IMR-90 (cell line): ENCODE results near the gene DHRS4. TPM values are rescaled to one million over a fixed set of nuclear protein-coding genes. Genes with fewer than 3 reads are reported as not detected.

Experiments
- ATAC-seq: fragments of 200-7000 bp; cut with Tn5 transposase; 2 replicates; pipeline ENCODE4 v1.9.1; 2020; ENCODE audit warnings: low read depth, mild to moderate bottlenecking, moderate library complexity
- BruUV-seq: library from RNA; stranded (reverse); fragments of 400-500 nt; replicated peaks from 2 replicates; lab custom pipeline; 2021; lab: Mats Ljungman, UMichigan
- CTCF ChIA-PET: fragments of 300-600 bp; formaldehyde crosslinking; extraction: SDS; loops from one replicate; lab custom pipeline; 2021; ENCODE audit warnings: antibody characterized with exemption; lab: Yijun Ruan, JAX
- POLR2A ChIA-PET: fragments of 300-600 bp; sonication (Branson Sonifier 250); formaldehyde crosslinking; loops from one replicate; lab custom pipeline; 2022; ENCODE audit warnings: antibody characterized with exemption; ENCODE audit not compliant: unreplicated experiment; lab: Charles Lee
- DNase-seq: peaks from one replicate; pipeline ENCODE4 v3.0.0; 2013
- H2AFZ ChIP-seq: replicated peaks from 2 replicates; pipeline ENCODE3; 2013; ENCODE audit warnings: low read length, mild to moderate bottlenecking; ENCODE audit not compliant: poor library complexity
- H2AK5ac ChIP-seq: 2 replicates; pipeline ENCODE4 v1.6.1; 2013; ENCODE audit warnings: low read depth, low read length, inconsistent platforms
- H2AK9ac ChIP-seq: replicated peaks from 2 replicates; pipeline ENCODE3; 2013; ENCODE audit warnings: mild to moderate bottlenecking, low read depth, low read length, moderate library complexity; ENCODE audit not compliant: poor library complexity
- H2BK120ac ChIP-seq: 2 replicates; pipeline ENCODE4 v1.6.1; 2013; ENCODE audit warnings: low read depth, low read length, inconsistent platforms
- H2BK15ac ChIP-seq: 3 replicates; pipeline ENCODE4 v1.6.1; 2013; ENCODE audit warnings: low read depth, low read length, inconsistent platforms
- H2BK20ac ChIP-seq: 2 replicates; pipeline ENCODE4 v1.6.1; 2013; ENCODE audit warnings: low read depth, mild to moderate bottlenecking, inconsistent platforms, low read length, moderate library complexity
- H2BK5ac ChIP-seq: 2 replicates; pipeline ENCODE4 v1.6.1; 2013; ENCODE audit warnings: mild to moderate bottlenecking, low read depth, low read length, inconsistent platforms; ENCODE audit not compliant: poor library complexity, severe bottlenecking
- H3K14ac ChIP-seq: replicated peaks from 2 replicates; pipeline ENCODE4 v1.6.1; 2013; ENCODE audit warnings: low read depth, low read length, inconsistent platforms
- H3K18ac ChIP-seq: 2 replicates; pipeline ENCODE4 v1.6.1; 2013; ENCODE audit warnings: low read depth, low read length, control low read depth
- H3K23ac ChIP-seq: 2 replicates; pipeline ENCODE4 v1.6.1; 2013; ENCODE audit warnings: low read depth, low read length, inconsistent platforms
- H3K27ac ChIP-seq: 2 replicates; pipeline ENCODE4 v1.5.1; 2013; ENCODE audit warnings: mild to moderate bottlenecking, control low read depth, low read length; ENCODE audit not compliant: insufficient read depth
- H3K27me3 ChIP-seq: 2 replicates; pipeline ENCODE4 v1.6.1; 2013; ENCODE audit warnings: low read length; ENCODE audit not compliant: control insufficient read depth, insufficient read depth
- H3K36me3 ChIP-seq: 2 replicates; pipeline ENCODE4 v1.6.1; 2013; ENCODE audit warnings: low read length, mixed read lengths; ENCODE audit not compliant: control insufficient read depth, insufficient read depth
- H3K4ac ChIP-seq: 2 replicates; pipeline ENCODE4 v1.6.1; 2013; ENCODE audit warnings: low read depth, low read length, inconsistent platforms
- H3K4me1 ChIP-seq: 2 replicates; pipeline ENCODE4 v1.6.1; 2013; ENCODE audit warnings: low read length, mixed read lengths; ENCODE audit not compliant: control insufficient read depth, insufficient read depth
- H3K4me2 ChIP-seq: 2 replicates; pipeline ENCODE4 v1.6.1; 2013; ENCODE audit warnings: low read depth, mild to moderate bottlenecking, control low read depth, low read length, moderate library complexity
- H3K4me3 ChIP-seq: 2 replicates; pipeline ENCODE4 v1.5.1; 2013; ENCODE audit warnings: low read depth, mild to moderate bottlenecking, control low read depth, low read length, moderate library complexity; ENCODE audit not compliant: insufficient read depth
- H3K56ac ChIP-seq: 2 replicates; pipeline ENCODE4 v1.6.1; 2013; ENCODE audit warnings: low read length, inconsistent platforms; ENCODE audit not compliant: insufficient read depth; ENCODE audit errors: extremely low read depth
- H3K79me1 ChIP-seq, 2 experiments: 2 replicates each; pipeline ENCODE4 v1.6.1; 2013; ENCODE audit warnings: low read length in 2 of 2, inconsistent platforms in 1 of 2, low read depth in 1 of 2
- H3K9ac ChIP-seq: 2 replicates; pipeline ENCODE4 v1.6.1; 2013; ENCODE audit warnings: low read depth, low read length, control low read depth
- H3K9me1 ChIP-seq: 2 replicates; pipeline ENCODE4 v1.6.1; 2013; ENCODE audit warnings: low read length, inconsistent platforms; ENCODE audit not compliant: insufficient read depth
- H3K9me3 ChIP-seq: 2 replicates; pipeline ENCODE4 v1.6.1; 2013; ENCODE audit warnings: low read length; ENCODE audit not compliant: control insufficient read depth, insufficient read depth
- H4K20me1 ChIP-seq: 2 replicates; pipeline ENCODE4 v1.6.1; 2013; ENCODE audit warnings: low read length, inconsistent platforms; ENCODE audit not compliant: insufficient read depth
- H4K5ac ChIP-seq: 2 replicates; pipeline ENCODE4 v1.6.1; 2013; ENCODE audit warnings: mild to moderate bottlenecking, low read depth, low read length, control low read depth
- H4K8ac ChIP-seq, 2 experiments: 2 replicates each; pipeline ENCODE4 v1.6.1; 2013; ENCODE audit warnings: low read depth in 2 of 2, low read length in 2 of 2, control low read depth in 1 of 2, inconsistent platforms in 1 of 2
- H4K91ac ChIP-seq: 2 replicates; pipeline ENCODE4 v1.6.1; 2013; ENCODE audit warnings: low read depth, low read length, inconsistent platforms; ENCODE audit not compliant: insufficient read depth
- FOS ChIP-seq: fragments of 150-350 bp; IDR thresholded peaks from 2 replicates; pipeline ENCODE4 v1.6.1; 2016; ENCODE audit warnings: low read depth, low read length
- POLR2A ChIP-seq: IDR thresholded peaks from 2 replicates; pipeline ENCODE4 v1.6.1; 2012; ENCODE audit warnings: mild to moderate bottlenecking, low read depth, low read length
- RCOR1 ChIP-seq: IDR thresholded peaks from 2 replicates; pipeline ENCODE4 v1.6.1; 2012; ENCODE audit warnings: mild to moderate bottlenecking, low read length, improper control_type of control experiment; ENCODE audit not compliant: insufficient replicate concordance
- WGBS, 2 experiments: methylation state at CpG; one replicate each; pipeline versions ENCODE4 v1.1.5 to v1.1.7; 2013; ENCODE audit warnings: missing lambda C conversion rate in 2 of 2; ENCODE audit not compliant: insufficient read length in 1 of 2; ENCODE audit errors: extremely low coverage in 2 of 2; 5-methylcytosine and 5-hydroxymethylcytosine counted together
- dilution Hi-C: fragments of 300-500 bp; cut with HindIII; formaldehyde crosslinking; loops from one replicate; pipeline ENCODE4 v1.14.3; 2018; ENCODE audit warnings: low sequenced_read_pairs; ENCODE audit not compliant: unreplicated experiment
- in situ Hi-C: fragments of 300-500 bp; cut with MboI; formaldehyde crosslinking; loops from 3 replicates; pipeline ENCODE4 v1.14.3; 2019; ENCODE audit warnings: low sequenced_read_pairs, inconsistent platforms, mixed read lengths
- intact Hi-C: fragments of 100-400 bp; cut with micrococcal nuclease; formaldehyde crosslinking; loops from 2 replicates; pipeline ENCODE4 v1.10.0; 2022
- polyA plus RNA-seq, 3 experiments: library from polyadenylated mRNA; depleted of rRNA; stranded (reverse); fragments of >200 nt; gene quantifications; 2 replicates each; pipeline ENCODE4 v1.2.3, GENCODE V29; 2012; ENCODE audit warnings: low replicate concordance in 1 of 3
- total RNA-seq: library from RNA; depleted of rRNA; stranded (reverse); fragments of >200 nt; gene quantifications from 2 replicates; pipeline ENCODE4 v1.2.3, GENCODE V29; 2012
- TF ChIP-seq, protein P1 (sequence below): fragments of 150-350 bp; IDR thresholded peaks from 2 replicates; pipeline ENCODE4 v1.6.1; 2017; ENCODE audit warnings: mild to moderate bottlenecking, antibody characterized with exemption, low read length, low read depth

The DHRS4 gene
- total and polyA plus RNA-seq, 2 of the 4 experiments (the other 2 are of a cell fraction): 43.2 to 51.8 TPM

DNA sequence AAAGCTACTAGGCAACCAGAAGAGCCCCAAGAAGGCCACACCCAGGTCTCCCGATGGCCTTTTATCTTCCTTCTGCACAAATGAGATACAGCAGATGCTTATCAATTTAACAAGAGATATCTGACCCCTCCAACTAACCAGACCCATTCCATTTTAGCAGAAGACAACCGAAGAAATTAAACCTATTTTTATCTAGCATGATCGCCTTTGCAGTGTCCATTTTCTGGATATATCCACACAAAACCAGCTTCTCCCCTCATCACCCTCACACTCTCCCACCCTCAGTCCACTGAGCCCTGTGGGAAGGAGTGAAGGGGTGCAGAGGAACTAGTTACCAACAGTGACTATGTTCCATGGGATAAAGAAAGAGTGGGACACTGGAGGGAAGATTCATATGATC lies 20.9 kb upstream of the DHRS4 start:
- H2AK5ac ChIP-seq: no peak overlapping the region
- H2BK5ac ChIP-seq: no peak overlapping the region
- no peak overlapping the region for H3K14ac ChIP-seq
- DNase-seq (no peak), ATAC-seq (no peak)
- no peak overlapping the region for H3K4me3 ChIP-seq
- POLR2A ChIA-PET: no interaction called here
- H2BK15ac ChIP-seq: no peak overlapping the region
- no peak overlapping the region for H2AFZ ChIP-seq
- H3K27ac ChIP-seq: no peak overlapping the region
- in situ Hi-C loops: no loop called here
- no CpG with 5 or more reads among the region's 3 CpGs for WGBS, 2 experiments
- no TSS peak for BruUV-seq
- H3K18ac ChIP-seq: no peak overlapping the region
- H4K5ac ChIP-seq: no peak overlapping the region
- H3K36me3 ChIP-seq: no peaks in the 10 kb centered on the region
- intact Hi-C loops: loop anchor here (10.0 kb wide), 1 partner anchor 458 kb away; no protein-coding TSS in a partner anchor
- CTCF ChIA-PET: interaction anchor here (0.7 kb wide), 1 partner anchor 454 kb away, joined by 7 read pairs; no protein-coding TSS in a partner anchor
- no peak overlapping the region for H3K4ac ChIP-seq
- H4K20me1 ChIP-seq: no peaks in the 10 kb centered on the region
- no peak overlapping the region for H2AK9ac ChIP-seq
- H3K79me1 ChIP-seq: no peaks in the 10 kb centered on the region
- H3K27me3 ChIP-seq: no peaks in the 10 kb centered on the region; the same call in 1 of the 2 replicates
- no peak overlapping the region for H4K8ac ChIP-seq
- H3K9me1 ChIP-seq: no peaks in the 10 kb centered on the region
- dilution Hi-C loops: no loop called here
- H3K4me1 ChIP-seq: no peaks in the 10 kb centered on the region
- no peak overlapping the region for H2BK20ac ChIP-seq
- H2BK120ac ChIP-seq: no peak overlapping the region
- no peaks in the 10 kb centered on the region for H3K9me3 ChIP-seq
- no peak overlapping the region for H3K4me2 ChIP-seq
- H3K23ac ChIP-seq: no peak overlapping the region
- H3K56ac ChIP-seq: no peak overlapping the region
- H3K9ac ChIP-seq: no peak overlapping the region
- TF ChIP-seq, protein P1, sequence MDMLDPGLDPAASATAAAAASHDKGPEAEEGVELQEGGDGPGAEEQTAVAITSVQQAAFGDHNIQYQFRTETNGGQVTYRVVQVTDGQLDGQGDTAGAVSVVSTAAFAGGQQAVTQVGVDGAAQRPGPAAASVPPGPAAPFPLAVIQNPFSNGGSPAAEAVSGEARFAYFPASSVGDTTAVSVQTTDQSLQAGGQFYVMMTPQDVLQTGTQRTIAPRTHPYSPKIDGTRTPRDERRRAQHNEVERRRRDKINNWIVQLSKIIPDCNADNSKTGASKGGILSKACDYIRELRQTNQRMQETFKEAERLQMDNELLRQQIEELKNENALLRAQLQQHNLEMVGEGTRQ: no peak
- TF ChIP-seq RCOR1 (no peak), FOS (no peak), POLR2A (no peak)
- no peak overlapping the region for H4K91ac ChIP-seq
